KBM-7 (cell line): Measurements from ENCODE around the gene RRP8.

Experiments used
- DNase-seq: peaks from one replicate; pipeline ENCODE4 v3.0.0-alpha.2; 2015
- in situ Hi-C: fragments of 300-500 bp; cut with MboI; formaldehyde crosslinking; loops from 2 replicates; pipeline ENCODE4 v1.14.3; 2020; ENCODE audit warnings: low sequenced_read_pairs, low pct_unique_long_range_greater_than_20kb, mixed read lengths

RRP8 gene

GRCh38 chr11:6603287-6604080 lies at the start of gene RRP8, which contains the start of gene ILK:
TSS of gene RRP8 (minus strand) at chr11:6603616. CDS start at chr11:6603502, 114 bp downstream.
TSS of gene ILK (plus strand) at chr11:6603774. CDS start at chr11:6604272, 498 bp downstream.
- peak; percentile 91 for DNase-seq
- in situ Hi-C loops, result loop anchor here (10.0 kb wide), 1 partner anchor 59 kb away; no protein-coding TSS in a partner anchor

DNA sequence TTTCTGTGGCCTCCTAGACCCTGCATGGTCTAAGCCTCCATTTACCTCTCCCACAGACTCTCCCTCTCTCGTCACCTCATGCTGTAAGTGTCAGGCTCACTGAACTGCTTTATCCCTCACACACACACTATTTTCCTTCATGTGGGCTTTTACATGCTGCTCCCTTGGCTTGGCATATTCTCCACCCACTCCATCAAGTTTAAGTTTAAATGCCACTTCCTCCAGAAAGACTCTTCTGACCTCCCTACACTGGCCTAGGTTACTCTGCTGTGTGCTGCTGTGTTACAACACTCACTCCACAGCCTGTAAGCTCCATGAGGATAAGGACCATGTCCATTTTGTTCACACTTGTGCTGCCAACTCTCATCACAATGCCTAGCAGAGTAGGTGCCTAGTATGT lies 49.7 kb upstream of the RRP8 start:
- in situ Hi-C loops, result no loop called here
- no peak for DNase-seq

GRCh38 chr11:6652182-6652581 lies 48.8 kb upstream of the RRP8 start:
- in situ Hi-C loops, result no loop called here
- DNase-seq, result no peak

GRCh38 chr11:6650980-6651379 lies 47.6 kb upstream of the RRP8 start:
- in situ Hi-C loops, result no loop called here
- no peak for DNase-seq

DNA sequence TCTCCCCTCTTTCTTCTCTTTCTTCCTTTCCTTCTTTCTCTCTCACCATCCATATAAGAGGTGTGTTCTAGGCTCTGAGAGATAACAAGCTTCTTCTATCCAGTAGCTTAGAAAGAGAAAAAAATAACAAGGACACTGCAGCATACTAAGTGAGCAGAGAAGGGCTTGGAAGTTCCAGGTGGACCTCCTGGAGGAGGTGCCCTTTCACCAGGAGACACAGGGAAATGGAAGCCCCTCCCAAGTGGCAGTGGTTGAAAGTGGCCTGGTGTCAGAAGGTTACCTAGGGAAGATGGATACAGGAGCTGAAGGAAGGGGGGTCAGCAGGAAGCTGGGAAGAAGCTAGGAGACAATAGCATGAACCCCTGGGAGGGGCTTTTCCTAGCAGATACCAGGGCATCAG lies 46.7 kb upstream of the RRP8 start:
- in situ Hi-C loops, result no loop called here
- no peak for DNase-seq

GRCh38 chr11:6648501-6648900 lies 45.1 kb upstream of the RRP8 start:
- no peak for DNase-seq
- in situ Hi-C loops, result no loop called here

DNA sequence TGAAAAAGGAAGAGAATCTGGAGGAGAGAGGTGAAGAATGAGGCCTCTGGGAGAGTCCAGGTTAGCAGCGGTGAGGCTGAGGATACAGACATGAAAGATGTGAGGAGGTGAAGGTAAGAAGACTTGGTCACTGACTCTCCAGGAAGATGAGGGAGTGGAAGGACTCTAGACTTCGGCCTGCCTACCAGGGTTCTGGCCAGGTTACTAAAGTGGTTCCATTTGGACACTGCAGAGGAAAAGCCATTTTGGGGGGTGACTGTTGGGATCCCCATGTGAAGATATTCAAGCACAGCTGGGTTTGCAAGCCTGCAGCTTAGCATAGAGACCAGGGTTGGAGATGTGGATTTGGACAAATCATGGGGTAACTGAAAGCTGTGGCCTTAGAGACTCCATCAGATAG lies 44.4 kb upstream of the RRP8 start:
- no peak for DNase-seq
- in situ Hi-C loops, result no loop called here

DNA sequence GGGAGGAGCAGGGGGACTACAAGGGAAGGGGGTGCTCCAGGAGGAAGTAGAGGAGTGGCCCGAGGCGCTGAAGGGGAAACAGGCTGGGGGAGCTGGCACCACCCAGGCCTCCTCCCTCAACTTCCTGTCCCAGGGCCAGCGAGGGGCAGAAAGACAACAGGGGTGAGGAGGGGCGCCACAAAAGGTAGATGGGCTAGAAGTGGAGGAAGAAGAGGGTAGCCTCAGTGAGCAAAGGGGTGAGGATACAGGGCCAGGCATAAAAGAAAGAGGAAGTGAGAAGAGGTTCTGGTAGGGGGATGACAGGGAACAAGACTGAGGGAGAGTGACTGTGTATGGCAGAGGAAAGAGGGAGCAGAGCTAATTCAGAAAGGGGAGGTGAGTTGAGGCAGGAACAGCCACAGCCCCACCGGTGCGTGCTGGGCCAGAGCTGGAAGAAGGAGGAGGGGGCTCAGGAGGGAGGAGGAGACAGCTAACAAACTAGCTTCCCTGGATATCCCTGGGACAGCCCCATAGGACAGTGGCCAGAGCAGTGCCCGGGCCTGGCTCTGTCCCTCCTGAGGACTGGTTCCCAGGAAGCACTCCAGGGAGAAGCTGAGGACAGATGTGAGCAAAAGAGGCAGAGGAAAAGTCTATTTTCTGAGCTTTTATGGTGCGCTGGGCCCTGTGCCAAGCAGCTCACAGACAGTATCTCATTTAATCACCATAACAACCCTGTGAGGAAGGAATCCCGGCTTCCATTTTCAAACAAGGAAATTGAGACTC lies 43.7 kb upstream of the RRP8 start:
- in situ Hi-C loops, result no loop called here
- peak; percentile 91 for DNase-seq

DNA sequence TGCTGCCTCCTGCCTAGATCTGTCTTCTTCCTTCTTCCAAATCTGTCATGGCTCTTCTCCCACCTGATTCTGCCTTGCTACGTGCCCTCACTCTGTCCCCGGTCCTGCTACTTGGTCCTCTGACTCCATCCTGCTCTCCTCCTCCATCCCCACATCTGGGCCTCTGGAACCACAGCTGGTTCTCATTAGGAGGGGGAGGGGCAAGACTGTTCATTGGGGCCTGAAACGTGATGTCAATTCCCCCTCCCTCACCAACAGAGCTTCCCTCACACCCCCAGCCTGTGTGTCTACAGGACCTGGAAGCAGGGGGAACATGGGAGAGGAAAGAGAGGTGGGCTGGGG lies 43.1 kb upstream of the RRP8 start:
- in situ Hi-C loops, result no loop called here
- DNase-seq, result no peak

DNA sequence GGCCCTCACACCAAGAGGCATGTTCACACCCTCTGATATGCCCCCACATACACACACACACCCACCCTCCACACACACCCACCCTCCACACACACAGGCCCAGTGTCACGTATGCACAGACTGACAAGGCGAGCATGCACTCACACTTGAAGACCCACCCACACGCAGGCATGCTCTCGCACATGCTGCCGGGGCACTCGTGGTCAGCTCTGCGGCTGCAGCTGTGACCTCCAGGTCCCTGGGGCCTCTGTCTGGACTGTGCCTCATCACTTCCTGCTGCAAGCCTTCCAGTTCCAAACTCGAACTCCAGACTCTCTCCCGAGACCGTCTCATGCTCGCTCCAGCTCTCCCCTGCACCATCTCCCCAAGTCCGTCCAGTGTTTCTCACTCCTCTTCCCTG lies 42.7 kb upstream of the RRP8 start:
- in situ Hi-C loops, result no loop called here
- no peak for DNase-seq

- no peak for DNase-seq
- in situ Hi-C loops, result no loop called here
Observed at GRCh38 chr11:6642957-6643356, 39.5 kb upstream of the RRP8 start.

DNA sequence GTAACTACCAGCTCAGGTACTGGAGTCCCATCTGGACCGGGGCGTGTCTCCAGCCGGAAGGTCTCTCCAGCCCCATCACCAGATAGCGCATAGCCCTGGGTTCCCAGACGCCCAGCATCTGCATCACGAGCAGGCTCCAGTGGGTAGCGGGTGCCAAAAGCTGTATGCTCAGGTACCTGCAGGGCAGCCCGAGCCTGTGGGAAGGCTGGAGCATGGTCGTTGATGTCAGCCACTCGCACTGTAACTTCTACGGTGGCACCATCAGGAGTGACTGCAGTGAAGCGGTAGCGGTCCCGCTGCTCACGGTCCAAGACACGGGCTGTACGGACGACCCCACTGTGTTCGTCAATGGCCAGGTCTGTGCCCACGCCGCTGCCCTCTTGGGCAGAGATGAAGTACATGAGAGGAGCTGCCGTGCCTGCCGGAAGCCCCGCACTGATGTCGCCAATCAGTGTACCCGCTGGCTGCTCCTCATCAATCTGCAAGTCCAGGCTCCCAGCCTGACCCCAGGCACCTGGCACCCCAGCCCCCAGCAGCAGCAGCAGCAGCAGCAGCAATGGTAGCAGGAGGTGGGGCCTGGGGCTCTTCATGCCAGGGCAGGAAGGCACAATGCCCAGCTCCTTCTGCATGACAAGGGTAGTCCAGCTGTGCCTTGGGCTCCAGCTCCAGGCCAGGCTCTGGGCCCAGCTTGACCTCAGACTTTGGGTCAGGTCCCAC lies 37.7 kb upstream of the RRP8 start:
- DNase-seq, result no peak
- in situ Hi-C loops, result no loop called here

DNA sequence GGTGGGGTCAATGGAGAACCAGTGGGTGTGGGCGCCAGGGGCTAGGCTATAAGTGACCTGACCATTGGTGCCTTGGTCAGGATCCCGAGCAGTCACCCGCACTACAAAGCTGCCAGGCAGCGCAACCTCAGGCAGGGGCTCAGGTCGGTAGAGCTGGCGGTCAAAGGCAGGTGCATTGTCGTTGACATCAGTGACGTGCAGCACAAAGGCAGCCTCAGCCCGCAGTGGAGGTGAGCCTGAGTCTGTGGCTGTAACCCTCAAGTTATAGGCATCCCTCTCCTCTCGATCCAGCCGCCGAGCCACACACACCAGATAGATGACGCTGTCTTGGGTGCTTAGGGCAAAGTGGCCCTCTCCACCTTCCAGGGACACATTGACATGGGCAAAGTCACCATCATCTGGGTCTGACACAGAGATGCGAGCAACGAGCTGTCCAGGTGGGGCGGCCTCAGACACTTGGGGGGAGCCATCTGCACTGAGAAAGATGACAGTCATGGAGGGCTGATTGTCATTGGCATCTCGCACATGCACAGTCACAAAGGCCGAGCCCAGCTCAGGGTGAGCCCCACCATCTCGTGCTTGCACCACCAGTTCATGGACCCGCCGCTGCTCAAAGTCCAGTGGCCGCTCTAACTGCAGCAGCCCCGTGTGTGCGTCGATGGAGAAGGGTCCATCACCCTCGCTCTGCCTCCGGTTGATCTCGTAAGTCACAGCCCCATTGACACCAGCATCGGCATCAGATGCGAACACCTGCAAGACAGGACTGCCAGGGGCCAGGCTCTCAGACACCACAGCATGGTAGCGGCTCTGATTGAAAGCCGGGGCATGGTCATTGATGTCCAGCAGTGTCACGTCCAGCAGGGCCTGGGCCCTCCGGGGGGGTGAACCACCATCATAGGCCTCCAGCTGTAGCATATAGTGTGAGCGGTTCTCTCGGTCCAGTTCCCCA lies 36.9 kb upstream of the RRP8 start:
- in situ Hi-C loops, result no loop called here
- no peak for DNase-seq

DNA sequence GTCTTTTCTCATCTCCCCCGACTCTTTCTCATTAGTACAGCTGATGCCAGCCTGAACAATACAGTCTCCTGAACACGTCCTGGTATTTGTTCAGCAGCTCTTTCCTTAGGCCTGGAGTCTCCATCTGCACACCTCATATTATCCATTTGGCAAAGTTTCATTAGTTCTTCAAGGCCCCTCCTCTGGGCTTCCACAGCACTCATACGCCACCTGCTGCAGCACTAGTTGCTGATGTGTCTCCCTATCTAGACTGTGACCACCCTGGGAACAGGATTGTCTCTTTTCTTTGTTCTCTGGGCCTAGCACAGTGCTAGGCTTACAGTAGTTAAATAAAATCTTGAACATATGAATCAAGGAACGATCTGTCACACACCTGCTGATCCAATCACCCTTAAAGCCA lies 35.0 kb upstream of the RRP8 start:
- no peak for DNase-seq

DNA sequence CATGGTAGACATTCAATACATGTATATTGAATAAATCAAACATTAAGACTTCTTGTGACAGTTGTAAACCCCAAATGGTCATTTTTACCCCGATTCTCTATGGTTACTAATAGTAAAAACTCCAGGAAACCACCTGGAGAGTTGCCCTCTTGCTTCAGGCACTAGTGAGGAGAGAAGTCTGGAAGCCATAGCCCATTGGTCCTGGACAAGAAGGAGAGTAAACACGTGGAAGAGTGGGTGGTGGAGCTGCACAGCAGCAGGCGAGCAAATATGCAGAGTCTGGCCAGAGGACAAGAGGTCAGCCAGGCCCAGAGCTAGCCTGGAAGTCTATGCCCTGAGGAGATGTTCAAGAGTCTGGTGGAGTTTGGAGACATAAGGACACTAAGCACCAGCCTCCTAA lies 34.5 kb upstream of the RRP8 start:
- in situ Hi-C loops, result no loop called here

More for the DNA sequence above, 35.0 kb upstream of the RRP8 start:
- in situ Hi-C loops, result no loop called here

DNA sequence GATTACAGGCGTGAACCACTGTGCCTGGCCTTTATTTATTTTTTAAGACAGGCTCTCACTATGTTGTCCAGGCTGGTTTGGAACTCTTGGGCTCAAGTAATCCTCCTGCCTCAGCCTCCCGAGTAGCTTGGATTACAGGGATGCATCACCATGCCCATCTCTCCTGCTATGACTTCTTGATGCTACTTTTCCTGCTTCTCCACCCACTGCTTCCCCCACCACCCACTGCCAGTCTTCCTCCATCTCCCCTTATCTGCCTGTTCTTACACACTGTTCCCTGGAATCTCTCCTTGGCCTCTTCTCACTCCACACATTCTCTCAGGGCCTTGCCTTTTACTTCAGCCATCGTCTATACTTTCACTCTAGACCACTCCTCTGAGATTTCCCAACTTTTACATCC lies 33.1 kb upstream of the RRP8 start:
- no peak for DNase-seq
- in situ Hi-C loops, result no loop called here

More for the DNA sequence above, 34.5 kb upstream of the RRP8 start:
- no peak for DNase-seq

- in situ Hi-C loops, result no loop called here
- DNase-seq, result peak; percentile 84
Observed at GRCh38 chr11:6635082-6635932, 31.9 kb upstream of the RRP8 start.

DNA sequence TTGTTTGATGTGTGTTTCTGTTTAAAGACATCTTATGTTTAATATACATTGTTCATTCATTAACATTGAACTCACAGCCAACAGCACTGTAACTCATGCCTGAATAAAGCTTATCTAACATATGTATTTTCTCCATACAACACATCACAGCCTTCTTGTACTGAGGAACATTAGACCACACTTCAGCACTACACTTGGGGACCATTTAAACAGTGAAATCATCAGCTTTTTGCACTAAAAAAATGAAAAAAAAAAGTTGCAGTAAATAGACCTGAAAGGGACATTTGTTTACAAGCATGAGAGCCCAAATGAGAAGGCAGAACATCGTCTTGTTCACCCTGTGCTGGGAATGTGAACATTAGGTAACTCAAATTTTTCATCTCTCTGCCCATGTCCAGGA lies 31.1 kb upstream of the RRP8 start:
- no peak for DNase-seq
- in situ Hi-C loops, result no loop called here
